Hepatocyte (in vitro differentiated cells): ENCODE measurements around the gene NAA11. TPM values are rescaled to one million over a fixed set of nuclear protein-coding genes. Genes with fewer than 3 reads are reported as not detected.

Source experiments
- DNase-seq: peaks from one replicate; pipeline ENCODE4 v3.0.0-alpha.2; 2016; ENCODE audit warnings: low spot score
- H2AFZ ChIP-seq: fragments of 200-600 bp; sonication (generic); 2 replicates; pipeline ENCODE4 v1.6.0; 2016; ENCODE audit warnings: antibody characterized with exemption, mild to moderate bottlenecking
- H3K27ac ChIP-seq: fragments of 200-600 bp; sonication (generic); 2 replicates; pipeline ENCODE4 v1.5.1; 2016; ENCODE audit warnings: mild to moderate bottlenecking
- H3K27me3 ChIP-seq: fragments of 200-600 bp; sonication (generic); 2 replicates; pipeline ENCODE4 v1.6.1; 2016
- H3K36me3 ChIP-seq: fragments of 200-600 bp; sonication (generic); replicated peaks from 2 replicates; pipeline ENCODE4 v1.5.1; 2016; ENCODE audit warnings: low read depth; ENCODE audit not compliant: insufficient read depth
- H3K4me1 ChIP-seq: fragments of 200-600 bp; sonication (generic); 2 replicates; pipeline ENCODE4 v1.5.1; 2016; ENCODE audit warnings: mild to moderate bottlenecking, moderate library complexity; ENCODE audit not compliant: insufficient read depth
- H3K4me2 ChIP-seq: fragments of 200-600 bp; sonication (generic); 2 replicates; pipeline ENCODE4 v1.6.0; 2016
- H3K4me3 ChIP-seq: fragments of 200-600 bp; sonication (generic); 2 replicates; pipeline ENCODE4 v1.5.1; 2016; ENCODE audit warnings: mild to moderate bottlenecking
- H3K79me2 ChIP-seq: fragments of 200-600 bp; sonication (generic); 2 replicates; pipeline ENCODE4 v1.6.0; 2017; ENCODE audit warnings: mild to moderate bottlenecking
- H3K9me2 ChIP-seq: fragments of 200-600 bp; sonication (generic); replicated peaks from 2 replicates; pipeline ENCODE4 v1.6.0; 2017; ENCODE audit warnings: mild to moderate bottlenecking; ENCODE audit not compliant: insufficient read depth
- H3K9me3 ChIP-seq: fragments of 200-600 bp; sonication (generic); 2 replicates; pipeline ENCODE4 v1.5.1; 2016; ENCODE audit warnings: low read depth, mild to moderate bottlenecking
- H4K20me1 ChIP-seq: fragments of 200-600 bp; sonication (generic); 2 replicates; pipeline ENCODE4 v1.6.0; 2016; ENCODE audit warnings: mild to moderate bottlenecking; ENCODE audit not compliant: insufficient read depth, poor library complexity, severe bottlenecking
- EZH2 ChIP-seq: fragments of 200-600 bp; sonication (generic); IDR thresholded peaks from 2 replicates; pipeline ENCODE4 v1.6.1; 2016; ENCODE audit warnings: antibody characterized with exemption, mild to moderate bottlenecking, borderline replicate concordance
- EZH2phosphoT487 ChIP-seq: fragments of 200-600 bp; sonication (generic); IDR thresholded peaks from one replicate; pipeline ENCODE4 v1.6.1; 2018; ENCODE audit warnings: antibody characterized with exemption, mild to moderate bottlenecking, low read depth, moderate library complexity; ENCODE audit not compliant: unreplicated experiment, severe bottlenecking
- WGBS: methylation state at CpG from one replicate; pipeline ENCODE4 v1.1.6; 2016; ENCODE audit warnings: low lambda C conversion rate; ENCODE audit errors: missing lambda C conversion rate; 5-methylcytosine and 5-hydroxymethylcytosine counted together
- polyA plus RNA-seq: library from polyadenylated mRNA; unstranded; fragments of >200 nt; fragmentation: Nextera tagmentation; extraction: Ambion mirVana; gene quantifications from 2 replicates; pipeline ENCODE4 v1.2.1, GENCODE V29; 2016
- total RNA-seq: library from RNA; depleted of rRNA; stranded (reverse); fragments of >200 nt; gene quantifications from 2 replicates; pipeline ENCODE4 v1.2.3, GENCODE V29; 2014
- TF ChIP-seq, protein P1 (sequence below): fragments of 200-600 bp; sonication (generic); IDR thresholded peaks from 2 replicates; pipeline ENCODE4 v1.5.1; 2016; ENCODE audit warnings: antibody characterized with exemption, mild to moderate bottlenecking; ENCODE audit not compliant: poor library complexity

The NAA11 gene
- total and polyA plus RNA-seq, 2 experiments from 2014 or later: not detected

DNA sequence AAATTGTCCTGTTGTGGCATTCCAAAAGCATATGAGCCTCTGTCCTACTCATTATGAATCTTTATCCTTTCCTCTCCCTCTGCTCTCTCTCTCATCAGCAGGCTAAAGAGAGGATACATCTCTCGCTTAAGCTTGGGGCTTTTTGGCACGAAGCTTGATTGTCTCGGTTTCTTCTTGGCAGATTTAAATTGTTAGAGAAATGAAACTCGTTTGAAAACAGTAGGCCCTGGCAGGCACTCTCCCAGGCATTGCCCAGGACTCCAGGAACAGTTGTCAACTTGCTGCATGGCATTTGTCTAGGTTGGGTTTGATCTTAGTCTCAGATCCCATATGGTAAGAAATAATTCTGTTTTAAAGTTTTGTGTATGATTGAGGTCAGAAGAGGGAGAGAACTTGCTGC is 35.5 kb downstream of the NAA11 start:
- Histone ChIP-seq H3K4me2 (no peak overlapping the region), H3K9me3 (no peaks in the 10 kb centered on the region)

DNA sequence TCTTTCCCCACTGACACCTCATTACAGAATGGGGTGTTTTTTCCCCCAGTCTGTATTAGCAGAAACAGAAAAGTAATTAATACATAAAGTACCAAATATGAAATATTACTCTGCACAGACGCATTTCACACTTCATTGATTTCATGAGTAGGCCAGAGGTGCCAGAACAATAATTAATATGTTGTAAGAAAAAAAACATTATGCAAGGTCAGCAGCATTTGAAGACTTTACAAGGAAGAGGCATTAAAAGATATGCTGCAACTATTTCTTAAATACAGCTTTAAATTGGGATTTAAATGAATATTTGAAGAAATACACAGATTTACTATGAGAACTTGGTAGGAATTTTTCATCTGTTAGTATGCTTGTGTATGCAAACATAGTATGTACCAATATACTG is 37.7 kb downstream of the NAA11 start:
- TF ChIP-seq EZH2phosphoT487 (no peak), EZH2 (no peak)
- TF ChIP-seq, protein P1, sequence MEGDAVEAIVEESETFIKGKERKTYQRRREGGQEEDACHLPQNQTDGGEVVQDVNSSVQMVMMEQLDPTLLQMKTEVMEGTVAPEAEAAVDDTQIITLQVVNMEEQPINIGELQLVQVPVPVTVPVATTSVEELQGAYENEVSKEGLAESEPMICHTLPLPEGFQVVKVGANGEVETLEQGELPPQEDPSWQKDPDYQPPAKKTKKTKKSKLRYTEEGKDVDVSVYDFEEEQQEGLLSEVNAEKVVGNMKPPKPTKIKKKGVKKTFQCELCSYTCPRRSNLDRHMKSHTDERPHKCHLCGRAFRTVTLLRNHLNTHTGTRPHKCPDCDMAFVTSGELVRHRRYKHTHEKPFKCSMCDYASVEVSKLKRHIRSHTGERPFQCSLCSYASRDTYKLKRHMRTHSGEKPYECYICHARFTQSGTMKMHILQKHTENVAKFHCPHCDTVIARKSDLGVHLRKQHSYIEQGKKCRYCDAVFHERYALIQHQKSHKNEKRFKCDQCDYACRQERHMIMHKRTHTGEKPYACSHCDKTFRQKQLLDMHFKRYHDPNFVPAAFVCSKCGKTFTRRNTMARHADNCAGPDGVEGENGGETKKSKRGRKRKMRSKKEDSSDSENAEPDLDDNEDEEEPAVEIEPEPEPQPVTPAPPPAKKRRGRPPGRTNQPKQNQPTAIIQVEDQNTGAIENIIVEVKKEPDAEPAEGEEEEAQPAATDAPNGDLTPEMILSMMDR: no peak
- Histone ChIP-seq H3K27me3 (no peaks in the 10 kb centered on the region), H3K9me3 (no peaks in the 10 kb centered on the region), H3K9me2 (no peaks in the 10 kb centered on the region), H3K4me1 (no peaks in the 10 kb centered on the region), H3K36me3 (no peaks in the 10 kb centered on the region), H3K4me3 (no peak overlapping the region), H3K79me2 (no peaks in the 10 kb centered on the region), H3K27ac (no peak overlapping the region), H4K20me1 (no peaks in the 10 kb centered on the region), H3K4me2 (no peak overlapping the region), H2AFZ (no peak overlapping the region)
- WGBS: 100% methylated on average over 1 of the region's 1 CpG
- no peak for DNase-seq

More for the DNA sequence above, 35.5 kb downstream of the NAA11 start:
- TF ChIP-seq, protein P1: no peak
- no peak for TF ChIP-seq EZH2phosphoT487
- TF ChIP-seq EZH2: no peak
- Histone ChIP-seq H4K20me1 (no peaks in the 10 kb centered on the region), H3K4me3 (no peak overlapping the region), H3K27ac (no peak overlapping the region), H2AFZ (no peak overlapping the region), H3K9me2 (no peaks in the 10 kb centered on the region), H3K36me3 (no peaks in the 10 kb centered on the region), H3K79me2 (no peaks in the 10 kb centered on the region), H3K27me3 (no peaks in the 10 kb centered on the region), H3K4me1 (no peaks in the 10 kb centered on the region)
- no peak for DNase-seq
- 90% methylated on average over 4 of the region's 4 CpGs for WGBS

DNA sequence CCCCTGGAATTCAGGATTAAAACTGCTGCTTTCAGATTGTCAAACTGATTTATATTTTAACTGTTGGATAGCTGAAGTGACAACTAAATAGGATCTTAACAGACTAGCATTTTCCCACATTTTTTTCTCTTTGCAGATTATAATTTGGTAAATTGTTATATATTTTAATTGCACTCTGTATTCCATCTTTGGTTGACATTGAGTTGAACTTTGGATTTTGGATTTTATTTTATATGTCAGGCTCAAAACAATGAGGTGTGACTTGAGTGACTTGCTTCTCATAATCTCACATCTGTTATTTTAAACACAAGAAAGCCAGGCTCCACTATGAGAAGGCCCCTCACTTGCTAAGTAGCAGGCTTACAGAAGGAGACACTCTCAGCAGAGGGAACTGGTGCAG is 38.1 kb downstream of the NAA11 start:
- Histone ChIP-seq H3K4me2 (no peak overlapping the region), H3K4me3 (no peak overlapping the region), H3K27me3 (no peaks in the 10 kb centered on the region), H3K79me2 (no peaks in the 10 kb centered on the region), H3K27ac (no peak overlapping the region), H3K9me3 (no peaks in the 10 kb centered on the region), H2AFZ (no peak overlapping the region), H3K9me2 (no peaks in the 10 kb centered on the region), H3K36me3 (no peaks in the 10 kb centered on the region), H4K20me1 (no peaks in the 10 kb centered on the region), H3K4me1 (no peaks in the 10 kb centered on the region)
- no peak for DNase-seq
- TF ChIP-seq EZH2phosphoT487 (no peak), EZH2 (no peak)
- TF ChIP-seq, protein P1: no peak

DNA sequence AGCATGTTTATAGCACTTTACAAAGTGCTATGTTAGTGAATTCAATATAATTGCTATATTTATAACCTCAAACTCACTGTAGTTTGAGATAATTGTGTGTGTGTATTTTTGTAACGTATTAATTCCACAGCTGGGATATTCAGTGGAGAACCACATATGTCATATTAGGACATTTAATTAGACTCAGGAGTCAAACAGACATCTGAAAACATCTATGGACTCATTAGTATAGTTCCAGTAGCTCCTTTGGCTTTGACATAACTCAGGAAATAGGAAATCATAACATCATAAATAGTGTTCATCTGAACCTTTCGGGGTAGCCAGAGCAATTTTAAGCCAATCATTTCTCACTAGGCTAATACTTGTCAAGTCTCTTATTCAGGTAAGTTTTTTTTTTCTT is 38.8 kb downstream of the NAA11 start:
- Histone ChIP-seq H3K9me3 (no peaks in the 10 kb centered on the region), H3K79me2 (no peaks in the 10 kb centered on the region), H3K4me2 (no peak overlapping the region), H3K4me3 (no peak overlapping the region), H3K27me3 (no peaks in the 10 kb centered on the region), H4K20me1 (no peaks in the 10 kb centered on the region), H3K27ac (no peak overlapping the region), H3K4me1 (no peaks in the 10 kb centered on the region), H2AFZ (no peak overlapping the region), H3K36me3 (no peaks in the 10 kb centered on the region), H3K9me2 (no peaks in the 10 kb centered on the region)
- DNase-seq: no peak
- TF ChIP-seq EZH2 (no peak), EZH2phosphoT487 (no peak)
- TF ChIP-seq, protein P1: no peak
- WGBS: 80% methylated on average over 2 of the region's 2 CpGs
